ENCODE results near the gene ABCA1.
A peak's percentile ranks its signal among the peaks of the same experiment; 100 is the strongest.

DNA sequence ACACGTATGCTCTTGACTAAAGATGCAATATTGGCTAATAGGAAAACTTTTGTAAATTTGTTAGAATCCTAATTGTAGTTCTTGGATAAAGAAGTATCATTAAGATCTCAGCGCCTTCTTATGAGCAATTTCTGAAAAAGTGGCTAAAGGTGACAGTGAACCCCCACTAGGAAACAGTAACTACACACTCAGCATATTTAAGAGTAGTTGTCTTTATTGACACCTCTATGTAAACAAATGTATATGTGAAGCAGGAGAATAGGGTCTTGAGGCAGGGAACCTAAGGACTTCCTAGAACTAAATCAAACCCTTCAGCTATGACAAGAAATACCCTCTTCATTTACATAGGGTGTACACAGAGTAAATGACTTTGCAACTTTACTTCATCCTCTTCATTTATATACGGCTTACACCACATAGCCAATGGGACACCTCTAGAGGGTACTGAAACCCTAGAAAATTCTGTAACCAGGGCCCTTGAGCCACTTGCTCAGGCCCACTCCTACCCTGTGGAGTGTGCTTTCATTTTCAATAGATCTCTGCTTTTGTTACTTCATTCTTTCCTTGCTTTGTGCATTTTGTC lies 177.7 kb downstream of the ABCA1 start:
- no peak for TF ChIP-seq EZH2 (IDR thresholded peaks at IDR 0.05; ENCODE audit: borderline replicate concordance, low read length)
- TF ChIP-seq, protein P1, sequence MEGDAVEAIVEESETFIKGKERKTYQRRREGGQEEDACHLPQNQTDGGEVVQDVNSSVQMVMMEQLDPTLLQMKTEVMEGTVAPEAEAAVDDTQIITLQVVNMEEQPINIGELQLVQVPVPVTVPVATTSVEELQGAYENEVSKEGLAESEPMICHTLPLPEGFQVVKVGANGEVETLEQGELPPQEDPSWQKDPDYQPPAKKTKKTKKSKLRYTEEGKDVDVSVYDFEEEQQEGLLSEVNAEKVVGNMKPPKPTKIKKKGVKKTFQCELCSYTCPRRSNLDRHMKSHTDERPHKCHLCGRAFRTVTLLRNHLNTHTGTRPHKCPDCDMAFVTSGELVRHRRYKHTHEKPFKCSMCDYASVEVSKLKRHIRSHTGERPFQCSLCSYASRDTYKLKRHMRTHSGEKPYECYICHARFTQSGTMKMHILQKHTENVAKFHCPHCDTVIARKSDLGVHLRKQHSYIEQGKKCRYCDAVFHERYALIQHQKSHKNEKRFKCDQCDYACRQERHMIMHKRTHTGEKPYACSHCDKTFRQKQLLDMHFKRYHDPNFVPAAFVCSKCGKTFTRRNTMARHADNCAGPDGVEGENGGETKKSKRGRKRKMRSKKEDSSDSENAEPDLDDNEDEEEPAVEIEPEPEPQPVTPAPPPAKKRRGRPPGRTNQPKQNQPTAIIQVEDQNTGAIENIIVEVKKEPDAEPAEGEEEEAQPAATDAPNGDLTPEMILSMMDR (IDR thresholded peaks at IDR 0.05; ENCODE audit: low read length), result 0 out of 2 replicates have a peak, but pooled peaks have one; percentile 13
